HG03460 (cell line): ENCODE data around the gene MED27.

Experiments
- ATAC-seq: cut with Tn5 transposase; IDR thresholded peaks from one replicate; pipeline ENCODE4 v1.9.1; 2021; ENCODE audit not compliant: unreplicated experiment

The MED27 gene

DNA sequence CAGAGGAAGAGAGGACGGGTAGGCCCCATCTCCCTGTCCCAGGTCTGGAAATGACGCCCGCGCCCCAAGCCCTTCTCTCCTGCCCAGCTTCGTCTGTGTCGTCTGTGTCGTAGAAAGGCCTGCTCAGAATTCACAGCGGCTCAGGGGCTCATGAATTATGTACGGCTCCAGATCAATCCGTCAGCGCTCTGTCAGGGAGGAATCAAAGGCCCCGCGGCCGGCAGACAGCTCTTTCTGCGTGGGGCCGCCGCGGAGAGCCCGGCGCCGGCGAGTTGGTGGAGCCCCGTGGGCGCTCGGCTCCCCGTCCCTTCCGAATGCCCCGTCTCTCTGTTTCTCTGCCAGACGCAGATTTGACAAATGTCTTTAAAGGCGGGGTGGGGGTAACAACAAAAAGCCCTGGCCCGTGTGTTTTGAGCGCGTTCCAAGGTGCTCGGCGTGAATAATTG, 255.9 kb downstream of the MED27 start:
- ATAC-seq, result no peak

- no peak for ATAC-seq
Observed at GRCh38 chr9:131818089-131818488, 261.6 kb downstream of the MED27 start.

- ATAC-seq, result no peak
Observed at GRCh38 chr9:131817627-131818026, 262.0 kb downstream of the MED27 start.

DNA sequence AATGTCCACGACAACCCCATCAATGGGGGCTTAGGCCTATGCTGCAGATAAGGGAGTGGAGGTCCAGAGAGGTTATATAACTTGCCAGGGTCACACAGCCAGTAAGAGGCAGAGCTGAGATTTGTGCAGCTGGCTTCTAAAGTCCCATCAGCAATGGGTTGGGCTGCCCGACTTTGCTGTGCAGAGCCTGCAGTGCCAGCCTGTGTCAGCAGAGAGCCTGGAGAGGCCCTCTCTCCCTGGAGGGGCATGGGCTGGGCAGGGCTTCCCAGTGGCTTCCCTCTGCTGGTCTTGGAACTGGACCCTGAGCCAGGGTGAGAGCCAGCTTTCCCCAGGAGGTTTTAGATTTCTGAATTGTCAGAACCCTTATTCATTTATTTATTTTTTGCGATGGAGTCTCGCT, 262.6 kb downstream of the MED27 start:
- no peak for ATAC-seq

- no peak for ATAC-seq
Observed at GRCh38 chr9:131815970-131816873, 263.4 kb downstream of the MED27 start.

- ATAC-seq, result no peak
Observed at GRCh38 chr9:131814707-131815106, 265.0 kb downstream of the MED27 start.

DNA sequence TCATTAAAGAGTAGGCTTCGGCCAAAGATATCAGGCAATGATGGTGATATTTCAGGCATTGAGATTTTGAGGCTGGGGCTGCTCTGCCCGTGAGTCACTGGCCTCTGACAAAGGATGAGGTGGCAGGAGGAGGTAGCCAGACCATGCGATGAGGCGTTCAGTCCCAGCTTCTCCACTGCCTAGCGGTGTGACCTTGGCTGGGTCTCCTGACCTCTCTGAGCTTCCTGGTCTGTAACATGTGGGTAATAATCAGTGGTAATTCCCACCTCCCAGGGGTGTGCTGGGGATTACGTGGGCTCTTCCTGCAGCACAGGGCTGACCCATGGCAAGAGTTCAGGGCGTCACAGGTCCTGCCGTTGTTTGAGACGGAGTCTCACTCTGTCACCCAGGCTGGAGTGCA, 266.6 kb downstream of the MED27 start:
- ATAC-seq, result no peak

DNA sequence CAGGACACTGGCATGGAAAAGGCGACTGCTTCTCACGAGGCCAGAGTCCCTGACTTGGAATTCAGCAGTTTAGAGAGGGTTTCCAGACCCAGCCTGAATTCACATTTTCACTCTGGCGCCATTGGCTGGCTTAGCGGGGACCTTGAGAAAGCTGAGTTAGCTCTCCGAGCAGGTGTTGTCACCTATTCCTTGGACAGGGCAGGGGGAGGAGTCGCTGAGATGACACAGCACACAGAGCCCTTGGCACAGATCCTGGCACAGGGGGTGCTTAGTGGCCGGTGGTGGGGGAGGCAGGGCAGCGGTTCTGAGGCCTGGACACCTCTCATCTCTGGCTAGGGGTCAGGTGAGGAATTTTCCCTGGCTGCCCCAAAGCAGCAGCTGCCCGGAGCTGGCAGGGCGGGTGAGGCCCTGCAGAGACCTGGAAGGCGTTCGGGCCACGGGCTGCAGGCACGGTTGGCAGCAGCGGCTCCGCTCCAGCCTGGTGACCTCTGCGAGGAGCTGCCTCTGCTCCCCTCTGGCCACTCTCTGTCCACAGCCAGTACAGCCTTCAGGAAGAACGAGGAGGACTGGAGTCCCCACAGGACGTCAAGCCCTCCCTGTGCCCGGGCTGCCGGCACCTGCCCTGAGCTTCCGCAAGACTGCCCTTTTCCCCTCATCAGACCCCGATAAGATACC, 267.4 kb downstream of the MED27 start:
- no peak for ATAC-seq

GRCh38 chr9:131811405-131811804, 268.3 kb downstream of the MED27 start:
- ATAC-seq, result no peak

DNA sequence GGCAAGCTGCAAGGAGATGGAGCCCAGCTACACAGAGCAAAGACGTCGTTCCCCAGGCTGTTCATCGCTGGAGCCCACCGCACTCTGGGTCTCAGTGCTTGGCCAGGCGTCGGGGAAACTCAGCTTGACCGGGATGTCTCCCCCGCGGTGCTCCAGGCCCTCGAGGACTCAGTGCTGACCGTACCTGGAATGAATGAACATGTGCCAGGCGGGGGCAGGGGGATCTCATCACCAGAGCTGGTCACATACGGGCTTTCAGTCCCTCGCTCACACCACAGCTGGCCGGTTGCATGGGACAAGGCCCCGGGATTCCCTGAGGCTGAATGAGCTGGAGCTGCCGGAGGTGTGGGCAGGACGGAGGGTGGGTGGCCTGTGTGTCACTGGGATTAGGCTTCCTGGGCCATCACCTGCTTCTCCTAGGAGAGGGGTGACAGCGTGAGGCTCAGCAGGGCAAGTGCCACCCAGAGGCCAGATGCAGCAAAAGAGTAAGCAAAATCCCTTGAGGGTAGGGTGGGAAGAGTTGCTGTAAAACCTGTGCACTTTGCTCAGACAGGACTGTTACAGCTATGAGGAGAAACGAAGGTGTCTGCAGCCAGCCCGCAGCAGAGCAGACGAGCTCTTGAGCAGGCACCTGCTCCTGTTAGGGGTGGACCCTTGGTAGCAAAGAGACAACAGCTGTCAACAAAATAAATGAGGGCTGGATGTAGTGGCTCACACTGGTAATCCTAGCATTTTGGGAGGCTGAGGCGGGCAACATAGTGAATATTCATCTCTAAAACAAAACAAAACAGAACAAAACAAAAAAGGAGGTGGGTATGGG, 269.1 kb downstream of the MED27 start:
- no peak for ATAC-seq
